H9 (cell line): ENCODE measurements around the gene SPATS2. TPM values are rescaled to one million over a fixed set of nuclear protein-coding genes. Genes with fewer than 3 reads are reported as not detected.
A peak's percentile ranks its signal among the peaks of the same experiment; 100 is the strongest.

Experiments used
- DNase-seq: peaks from one replicate; pipeline ENCODE4 v3.0.0-alpha.2; 2017
- H2AFZ ChIP-seq: one replicate; pipeline ENCODE4 v1.6.1; 2013; ENCODE audit warnings: mild to moderate bottlenecking, low read length, control low read depth, moderate library complexity
- H2AK5ac ChIP-seq: 2 replicates; pipeline ENCODE4 v1.6.1; 2013; ENCODE audit warnings: low read length, control low read depth, mixed read lengths; ENCODE audit not compliant: insufficient read length
- H2BK120ac ChIP-seq: one replicate; pipeline ENCODE4 v1.6.1; 2013; ENCODE audit warnings: low read depth, mild to moderate bottlenecking, low read length, control low read depth, inconsistent platforms; ENCODE audit not compliant: poor library complexity, severe bottlenecking
- H2BK12ac ChIP-seq: 2 replicates; pipeline ENCODE4 v1.6.1; 2013; ENCODE audit warnings: low read length, control low read depth, mixed read lengths, low read depth; ENCODE audit not compliant: insufficient read length
- H2BK15ac ChIP-seq: 2 replicates; pipeline ENCODE4 v1.6.1; 2013; ENCODE audit warnings: low read depth, low read length, control low read depth
- H2BK20ac ChIP-seq: one replicate; pipeline ENCODE4 v1.6.1; 2013; ENCODE audit warnings: low read depth, mild to moderate bottlenecking, low read length, control low read depth, inconsistent platforms; ENCODE audit not compliant: poor library complexity, severe bottlenecking
- H2BK5ac ChIP-seq: 2 replicates; pipeline ENCODE4 v1.6.1; 2013; ENCODE audit warnings: low read length, control low read depth, mixed read lengths; ENCODE audit not compliant: insufficient read length
- H3K14ac ChIP-seq: 2 replicates; pipeline ENCODE4 v1.6.1; 2013; ENCODE audit warnings: low read length, control low read depth; ENCODE audit not compliant: insufficient read depth
- H3K18ac ChIP-seq: 2 replicates; pipeline ENCODE4 v1.6.1; 2013; ENCODE audit warnings: low read depth, mild to moderate bottlenecking, mixed read lengths, low read length, control low read depth; ENCODE audit not compliant: insufficient read length
- H3K23ac ChIP-seq: 2 replicates; pipeline ENCODE4 v1.6.1; 2013; ENCODE audit warnings: low read length, control low read depth, mixed read lengths, low read depth; ENCODE audit not compliant: insufficient read length
- H3K23me2 ChIP-seq: 2 replicates; pipeline ENCODE4 v1.6.1; 2013; ENCODE audit warnings: low read depth, mild to moderate bottlenecking, mixed read lengths, low read length, control low read depth; ENCODE audit not compliant: insufficient read length, poor library complexity, severe bottlenecking
- H3K27ac ChIP-seq: 2 replicates; pipeline ENCODE4 v1.5.1; 2013; ENCODE audit warnings: low read length, control low read depth, mixed read lengths, low read depth; ENCODE audit not compliant: insufficient read length
- H3K27me3 ChIP-seq: 2 replicates; pipeline ENCODE4 v1.6.1; 2013; ENCODE audit warnings: low read length, control low read depth, inconsistent platforms; ENCODE audit not compliant: insufficient read depth
- H3K4ac ChIP-seq: 2 replicates; pipeline ENCODE4 v1.6.1; 2013; ENCODE audit warnings: low read depth, mild to moderate bottlenecking, control low read depth, inconsistent platforms, low read length, moderate library complexity
- H3K4me1 ChIP-seq: 2 replicates; pipeline ENCODE4 v1.6.1; 2013; ENCODE audit warnings: low read length, control low read depth, inconsistent platforms; ENCODE audit not compliant: insufficient read depth
- H3K4me2 ChIP-seq: 2 replicates; pipeline ENCODE4 v1.6.1; 2013; ENCODE audit warnings: low read length, control low read depth, mixed read lengths; ENCODE audit not compliant: insufficient read length, insufficient read depth
- H3K56ac ChIP-seq: 2 replicates; pipeline ENCODE4 v1.6.1; 2013; ENCODE audit warnings: low read depth, mild to moderate bottlenecking, mixed read lengths, low read length, control low read depth; ENCODE audit not compliant: insufficient read length
- H3K79me1 ChIP-seq: 2 replicates; pipeline ENCODE4 v1.6.1; 2013; ENCODE audit warnings: low read depth, mild to moderate bottlenecking, moderate library complexity, low read length, control low read depth, inconsistent platforms; ENCODE audit not compliant: insufficient read depth, poor library complexity, severe bottlenecking
- H3K79me2 ChIP-seq: 2 replicates; pipeline ENCODE4 v1.6.1; 2013; ENCODE audit warnings: low read length, control low read depth, inconsistent platforms; ENCODE audit not compliant: insufficient read depth
- H3K9ac ChIP-seq: 2 replicates; pipeline ENCODE4 v1.6.1; 2013; ENCODE audit warnings: low read length, control low read depth, mixed read lengths; ENCODE audit not compliant: insufficient read length; ENCODE audit errors: extremely low read depth
- H3K9me3 ChIP-seq: one replicate; pipeline ENCODE4 v1.6.1; 2013; ENCODE audit warnings: low read depth, low read length, inconsistent platforms; ENCODE audit not compliant: control insufficient read depth
- H3T11ph ChIP-seq: one replicate; pipeline ENCODE4 v1.6.1; 2013; ENCODE audit warnings: mild to moderate bottlenecking, low read length, control low read depth, inconsistent platforms
- H4K20me1 ChIP-seq: one replicate; pipeline ENCODE4 v1.6.1; 2013; ENCODE audit not compliant: control insufficient read depth, insufficient read length, insufficient read depth
- H4K5ac ChIP-seq: 2 replicates; pipeline ENCODE4 v1.6.1; 2013; ENCODE audit warnings: low read depth, mild to moderate bottlenecking, mixed read lengths, low read length, control low read depth; ENCODE audit not compliant: insufficient read length
- H4K8ac ChIP-seq: replicated peaks from 2 replicates; pipeline ENCODE4 v1.6.1; 2013; ENCODE audit warnings: low read length, control low read depth, mixed read lengths, low read depth; ENCODE audit not compliant: insufficient read length
- H4K91ac ChIP-seq: 2 replicates; pipeline ENCODE4 v1.6.1; 2013; ENCODE audit warnings: low read depth, mild to moderate bottlenecking, moderate library complexity, mixed read lengths, low read length, control low read depth; ENCODE audit not compliant: insufficient read length
- H3K27ac Mint-ChIP-seq, 3 experiments: 2 replicates in 2 of 3; 3 replicates in 1 of 3; pipeline ENCODE4 v1.8.0; 2020 to 2021; ENCODE audit warnings: mixed read lengths in 3 of 3, mild to moderate bottlenecking in 1 of 3, moderate library complexity in 1 of 3
- H3K27me3 Mint-ChIP-seq: 2 replicates; pipeline ENCODE4 v1.8.0; 2021; ENCODE audit warnings: low read depth, mild to moderate bottlenecking, moderate library complexity, mixed read lengths
- H3K36me3 Mint-ChIP-seq, 3 experiments: 2 replicates in 2 of 3; 3 replicates in 1 of 3; pipeline ENCODE4 v1.8.0; 2020 to 2021; ENCODE audit warnings: low read depth in 3 of 3, mixed read lengths in 3 of 3; ENCODE audit not compliant: insufficient read depth in 1 of 3
- H3K4me1 Mint-ChIP-seq, 2 experiments: 2 replicates each; pipeline ENCODE4 v1.8.0; 2020; ENCODE audit warnings: mixed read lengths in 2 of 2
- H3K4me3 Mint-ChIP-seq, 2 experiments: 2 replicates in 1 of 2; 3 replicates in 1 of 2; pipeline ENCODE4 v1.8.0; 2020 to 2021; ENCODE audit warnings: mild to moderate bottlenecking in 2 of 2, mixed read lengths in 2 of 2, moderate library complexity in 1 of 2
- H3K9me3 Mint-ChIP-seq, 2 experiments: 2 replicates in 1 of 2; 3 replicates in 1 of 2; pipeline ENCODE4 v1.8.0; 2020; ENCODE audit warnings: mild to moderate bottlenecking in 2 of 2, mixed read lengths in 2 of 2, moderate library complexity in 1 of 2
- WGBS: extraction: QIAGEN DNeasy Blood & Tissue Kit; methylation state at CpG from one replicate; pipeline ENCODE4 v1.1.7; 2013; ENCODE audit warnings: missing lambda C conversion rate, low lambda C conversion rate, mixed read lengths; ENCODE audit not compliant: insufficient read length; ENCODE audit errors: extremely low coverage; 5-methylcytosine and 5-hydroxymethylcytosine counted together
- total RNA-seq: library from RNA; stranded (reverse); gene quantifications from 2 replicates; pipeline ENCODE4 v1.2.1, GENCODE V29; 2021
- TF ChIP-seq, protein P1 (sequence below): fragments of 200-600 bp; sonication (generic); conservative IDR thresholded peaks from 3 replicates; pipeline ENCODE4 v1.8.0; 2021; ENCODE audit warnings: antibody characterized with exemption, mild to moderate bottlenecking

Gene SPATS2
- total RNA-seq, 1 experiment from 2014 or later: 17.1 TPM

DNA sequence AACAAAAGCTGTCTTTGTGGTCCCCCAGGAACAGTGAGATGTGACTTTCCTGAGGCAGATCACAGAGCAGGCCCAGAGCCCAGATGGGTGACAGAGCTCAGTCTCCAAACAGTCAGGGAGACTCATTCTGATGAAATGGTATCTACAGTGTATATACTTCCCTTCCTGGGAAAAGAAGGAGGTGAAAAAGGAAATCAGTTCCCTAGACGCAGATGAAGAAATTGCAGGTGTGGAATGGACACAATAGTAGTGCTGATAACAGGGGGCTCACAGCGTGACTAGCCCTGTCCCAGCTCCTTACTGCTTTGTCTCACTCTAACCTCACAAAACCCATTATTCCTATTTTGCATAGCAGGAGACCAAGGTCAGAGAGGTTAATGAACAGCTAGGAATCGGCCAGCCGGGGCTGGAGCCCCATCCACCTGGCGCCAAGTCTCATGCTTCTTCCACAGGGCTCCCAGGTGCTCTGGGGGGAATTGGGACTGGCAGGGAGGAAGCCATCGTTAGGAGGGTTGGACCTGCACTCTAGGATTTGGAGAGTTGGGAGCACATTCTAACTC is 183.5 kb downstream of the SPATS2 start:
- Mint-ChIP-seq H3K9me3 (no peaks in the 10 kb centered on the region), H3K27me3 (peaks cover 63% of the 10 kb centered on the region), H3K36me3 (no peaks in the 10 kb centered on the region), H3K4me3 (0 out of 5 replicates have a peak overlapping the region, but pooled peaks of 1 of the 2 experiments have one; percentile 8), H3K4me1 (peaks cover 0 to 20% of the 10 kb centered on the region in 2 experiments; a peak in 2 of 4 replicates), H3K27ac (no peak overlapping the region)
- DNase-seq: no peak
- Histone ChIP-seq H4K8ac (no peak overlapping the region), H2BK15ac (no peak overlapping the region), H3K9me3 (no peaks in the 10 kb centered on the region), H3K23me2 (peaks cover 7% of the 10 kb centered on the region), H4K91ac (no peak overlapping the region), H2BK5ac (no peak overlapping the region), H3K79me2 (no peaks in the 10 kb centered on the region), H3K4me2 (no peak overlapping the region), H2AFZ (no peak overlapping the region), H3K4me1 (no peaks in the 10 kb centered on the region), H2AK5ac (no peak overlapping the region), H2BK20ac (no peak overlapping the region), H3K27ac (no peak overlapping the region), H4K5ac (no peak overlapping the region), H3K4ac (no peak overlapping the region), H3K9ac (no peak overlapping the region), H3K56ac (no peak overlapping the region), H3K14ac (no peak overlapping the region), H3T11ph (no peak overlapping the region), H2BK120ac (no peak overlapping the region), H3K23ac (no peak overlapping the region), H4K20me1 (no peaks in the 10 kb centered on the region), H3K79me1 (no peaks in the 10 kb centered on the region), H3K27me3 (peaks cover 5% of the 10 kb centered on the region; the same call in 1 of the 2 replicates), H3K18ac (no peak overlapping the region), H2BK12ac (no peak overlapping the region)
- WGBS: no CpG with 5 or more reads among the region's 6 CpGs
- TF ChIP-seq, protein P1, sequence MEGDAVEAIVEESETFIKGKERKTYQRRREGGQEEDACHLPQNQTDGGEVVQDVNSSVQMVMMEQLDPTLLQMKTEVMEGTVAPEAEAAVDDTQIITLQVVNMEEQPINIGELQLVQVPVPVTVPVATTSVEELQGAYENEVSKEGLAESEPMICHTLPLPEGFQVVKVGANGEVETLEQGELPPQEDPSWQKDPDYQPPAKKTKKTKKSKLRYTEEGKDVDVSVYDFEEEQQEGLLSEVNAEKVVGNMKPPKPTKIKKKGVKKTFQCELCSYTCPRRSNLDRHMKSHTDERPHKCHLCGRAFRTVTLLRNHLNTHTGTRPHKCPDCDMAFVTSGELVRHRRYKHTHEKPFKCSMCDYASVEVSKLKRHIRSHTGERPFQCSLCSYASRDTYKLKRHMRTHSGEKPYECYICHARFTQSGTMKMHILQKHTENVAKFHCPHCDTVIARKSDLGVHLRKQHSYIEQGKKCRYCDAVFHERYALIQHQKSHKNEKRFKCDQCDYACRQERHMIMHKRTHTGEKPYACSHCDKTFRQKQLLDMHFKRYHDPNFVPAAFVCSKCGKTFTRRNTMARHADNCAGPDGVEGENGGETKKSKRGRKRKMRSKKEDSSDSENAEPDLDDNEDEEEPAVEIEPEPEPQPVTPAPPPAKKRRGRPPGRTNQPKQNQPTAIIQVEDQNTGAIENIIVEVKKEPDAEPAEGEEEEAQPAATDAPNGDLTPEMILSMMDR: no peak
